Smooth muscle cell of trachea (primary cell): ENCODE measurements around the gene PTPN21. TPM values are rescaled to one million over a fixed set of nuclear protein-coding genes. Genes with fewer than 3 reads are reported as not detected.

Experiments
- total RNA-seq: library from RNA; depleted of rRNA; stranded (reverse); fragments of >200 nt; gene quantifications from 2 replicates; pipeline ENCODE4 v1.2.1, GENCODE V29; 2014

PTPN21 gene
- total RNA-seq, result 10.3 and 14.8 TPM in 2 replicates

DNA sequence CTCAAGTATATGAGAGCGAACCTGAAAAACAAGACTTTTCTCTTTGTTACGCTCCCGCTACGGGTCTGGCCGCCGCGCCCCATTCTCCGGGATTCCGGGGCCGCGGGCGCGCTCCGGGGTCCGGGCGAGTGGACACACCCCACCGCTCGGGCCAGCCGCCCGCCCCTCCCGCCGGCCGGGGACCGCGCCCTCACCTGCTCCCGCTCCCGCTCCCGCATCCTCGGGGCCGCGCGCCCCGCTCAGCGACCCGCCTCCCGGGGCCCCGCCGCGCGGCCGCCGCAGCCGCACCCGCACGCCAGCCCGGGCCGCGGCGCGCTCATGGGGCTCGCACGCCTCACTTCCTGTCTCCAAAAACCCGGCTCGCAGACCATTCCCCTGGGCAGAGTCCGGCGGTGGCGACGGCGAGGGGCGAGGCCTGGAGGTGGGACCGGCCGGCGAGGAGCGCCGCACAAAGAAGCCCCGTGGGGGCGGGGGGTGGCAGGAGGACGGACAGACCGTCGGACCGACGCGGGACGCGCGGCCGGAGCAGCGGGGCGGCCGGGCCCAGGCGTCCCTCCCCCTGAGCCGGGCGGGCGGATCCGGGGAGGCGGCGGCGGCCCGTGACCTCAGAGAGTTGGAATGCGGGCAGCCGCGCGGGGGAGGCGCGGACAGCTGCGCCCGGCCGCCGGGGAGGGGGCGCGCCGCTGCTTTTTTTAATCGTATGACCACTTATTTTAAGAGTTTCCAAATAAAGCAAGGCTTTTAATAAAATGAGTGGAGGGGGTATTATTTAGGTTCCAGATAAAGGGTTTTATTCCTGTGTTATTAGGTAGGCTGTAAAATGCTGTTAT, at the start of gene PTPN21:
Gene PTPN21, minus strand, starts transcription at position 551 of the 830 bp plus-strand sequence. CDS start 4,590 bp downstream, outside the sequence.

DNA sequence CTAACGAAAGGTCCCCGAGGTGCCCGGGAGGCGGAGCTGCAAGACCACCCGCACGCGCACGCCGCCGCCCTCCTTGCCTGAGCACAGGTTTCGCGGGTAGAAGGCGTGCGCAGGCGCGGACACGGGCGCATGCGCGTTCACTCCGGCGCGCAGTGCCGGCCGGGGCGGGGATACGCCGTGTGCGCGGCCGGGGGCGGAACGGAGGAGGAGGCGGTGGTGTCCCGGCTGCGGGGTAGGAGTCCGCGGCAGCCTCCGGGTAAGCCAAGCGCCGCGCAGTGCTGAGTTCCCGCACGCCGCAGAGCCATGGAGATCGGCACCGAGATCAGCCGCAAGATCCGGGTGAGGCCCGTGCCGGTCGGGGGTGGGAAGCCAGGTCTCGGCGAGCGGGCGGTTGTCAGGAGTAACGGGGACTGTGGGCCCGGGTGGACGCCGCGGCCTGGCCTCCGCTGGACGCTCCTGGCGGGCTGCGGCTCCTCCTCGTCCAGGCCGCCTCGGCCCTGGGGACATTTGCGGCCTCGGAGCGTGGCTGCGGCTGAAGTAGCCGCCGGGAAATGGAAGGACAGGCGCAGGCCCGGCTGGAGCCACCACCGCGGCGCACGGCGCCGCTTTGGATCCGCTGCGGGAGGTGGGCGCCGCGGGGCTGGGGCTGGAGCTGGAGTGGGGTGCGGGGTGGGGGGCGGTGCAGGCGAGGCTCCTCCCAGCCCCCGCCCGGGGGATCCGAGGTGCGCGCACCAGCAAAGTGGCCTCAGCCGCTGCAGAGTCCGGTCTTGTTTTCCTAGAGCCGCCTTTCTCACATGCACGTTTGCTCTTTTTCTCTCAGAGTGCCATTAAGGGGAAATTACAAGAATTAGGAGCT, 8.3 kb upstream of the PTPN21 start, which contains the start of gene ZC3H14:
Gene ZC3H14, plus strand, starts transcription at position 207 of the 856 bp plus-strand sequence. Its CDS starts 97 bp downstream, at position 304.

Other genes with a start within 250 kb of the PTPN21 start
- gene KCNK10, start 231.7 kb downstream of the PTPN21 start, total RNA-seq, result not detected in 2 replicates
- 17.2 and 33.1 TPM in 2 replicates for gene SPATA7, start 169.3 kb downstream of the PTPN21 start, total RNA-seq
- gene ZC3H14, start 8.0 kb upstream of the PTPN21 start, total RNA-seq, result 55.4 and 61.0 TPM in 2 replicates
- gene EML5, start 237.9 kb upstream of the PTPN21 start, total RNA-seq, result 0.44 and 0.50 TPM in 2 replicates